Ovary (tissue), 9 donors: ENCODE data around the gene SUPT6H. TPM values are rescaled to one million over a fixed set of nuclear protein-coding genes. Genes with fewer than 3 reads are reported as not detected.

Experiments
- DNase-seq, 5 donors: peaks; one replicate each; pipeline ENCODE4 v3.0.0-alpha.2; 2019 to 2020
- H3K27ac ChIP-seq, 2 donors: fragments of 200-600 bp; one replicate each; pipeline versions ENCODE4 v1.5.1 to v1.8.0; 2019 to 2022
- H3K27me3 ChIP-seq: fragments of 200-600 bp; one replicate; pipeline ENCODE4 v1.8.0; 2022
- H3K36me3 ChIP-seq: fragments of 200-600 bp; sonication (generic); one replicate; pipeline ENCODE4 v1.5.1; 2019
- H3K4me1 ChIP-seq: one replicate; pipeline ENCODE4 v1.8.1; 2013; ENCODE audit warnings: mild to moderate bottlenecking, moderate library complexity; ENCODE audit not compliant: insufficient read depth
- H3K4me3 ChIP-seq: fragments of 200-600 bp; sonication (generic); one replicate; pipeline ENCODE4 v1.5.1; 2017
- H3K9me3 ChIP-seq, 2 donors: fragments of 200-600 bp in 1 of 2; sonication (generic) in 1 of 2; one replicate each; pipeline versions ENCODE4 v1.5.1 to v1.8.1; 2013 to 2019; ENCODE audit warnings: mild to moderate bottlenecking in 1 of 2, moderate library complexity in 1 of 2
- EP300 ChIP-seq: sonication (generic); formaldehyde crosslinking; IDR thresholded peaks from one replicate; pipeline ENCODE4 v1.6.1; 2017; ENCODE audit warnings: antibody characterized with exemption
- POLR2A ChIP-seq: fragments of 450-650 bp; IDR thresholded peaks from one replicate; pipeline ENCODE4 v1.6.1; 2017; ENCODE audit warnings: antibody characterized with exemption, mild to moderate bottlenecking, moderate library complexity
- WGBS, 3 donors: extraction: QIAGEN DNeasy Blood & Tissue Kit in 1 of 3; methylation state at CpG; one replicate each; pipeline versions ENCODE4 v1.1.5 to v1.1.7; 2013 to 2017; 5-methylcytosine and 5-hydroxymethylcytosine counted together
- intact Hi-C, 4 donors: fragments of 100-400 bp; cut with DNase I; formaldehyde crosslinking; loops; one replicate each; pipeline versions ENCODE4 v1.11.0 to v1.15.1; 2022 to 2023
- polyA plus RNA-seq, 2 donors: library from polyadenylated mRNA; stranded (reverse); fragments of 200-250 nt in 1 of 2; fragments of 350-450 nt in 1 of 2; fragmentation: Illumina TruSeq in 1 of 2; extraction: RNeasy Lipid Tissue Mini Kit (QIAGEN cat#74804) in 1 of 2; gene quantifications; one replicate each; pipeline ENCODE4 v1.2.3, GENCODE V29; 2013 to 2014
- total RNA-seq, 7 donors: library from RNA; depleted of rRNA in 2 of 7; stranded (reverse); fragments of >200 nt in 2 of 7; fragmentation: NEBNext Ultra II Directional in 3 of 7; extraction: Animal tissue kit (Norgen Biotek cat#: 25700) in 3 of 7; gene quantifications; one replicate each; pipeline versions ENCODE4 v1.1.0 to v1.2.4, GENCODE V29; 2016 to 2023
- TF ChIP-seq, protein P1 (sequence below), 3 donors: fragments of 450-650 bp in 2 of 3; fragments of 200-600 bp in 1 of 3; IDR thresholded peaks; one replicate each; pipeline versions ENCODE4 v1.5.1 to v1.8.0; 2016 to 2022; ENCODE audit warnings: antibody characterized with exemption in 3 of 3, mild to moderate bottlenecking in 1 of 3
- donor health status: DM: no; HTN: no; CAD: no; lungs with moderate emphysema.
- donor health status: DM: no; HTN: no; CAD: no.
- donor health status: Bipolar disorder and iron deficiency.
- donor health status: DM: yes; HTN: yes; CAD: no.
- donor health status: DM: no; HTN: no; CAD: no.
- donor health status: DM: yes; HTN: yes; CAD: no.

Gene SUPT6H
- total and polyA plus RNA-seq, 9 donors: 34.8 to 83.8 (median 67.2) TPM

GRCh38 chr17:28706471-28707338 lies 44.7 kb downstream of the SUPT6H start:
- H3K4me3 ChIP-seq: no peak overlapping the region
- no peak for DNase-seq
- TF ChIP-seq POLR2A: no peak
- TF ChIP-seq EP300: no peak
- TF ChIP-seq, protein P1, sequence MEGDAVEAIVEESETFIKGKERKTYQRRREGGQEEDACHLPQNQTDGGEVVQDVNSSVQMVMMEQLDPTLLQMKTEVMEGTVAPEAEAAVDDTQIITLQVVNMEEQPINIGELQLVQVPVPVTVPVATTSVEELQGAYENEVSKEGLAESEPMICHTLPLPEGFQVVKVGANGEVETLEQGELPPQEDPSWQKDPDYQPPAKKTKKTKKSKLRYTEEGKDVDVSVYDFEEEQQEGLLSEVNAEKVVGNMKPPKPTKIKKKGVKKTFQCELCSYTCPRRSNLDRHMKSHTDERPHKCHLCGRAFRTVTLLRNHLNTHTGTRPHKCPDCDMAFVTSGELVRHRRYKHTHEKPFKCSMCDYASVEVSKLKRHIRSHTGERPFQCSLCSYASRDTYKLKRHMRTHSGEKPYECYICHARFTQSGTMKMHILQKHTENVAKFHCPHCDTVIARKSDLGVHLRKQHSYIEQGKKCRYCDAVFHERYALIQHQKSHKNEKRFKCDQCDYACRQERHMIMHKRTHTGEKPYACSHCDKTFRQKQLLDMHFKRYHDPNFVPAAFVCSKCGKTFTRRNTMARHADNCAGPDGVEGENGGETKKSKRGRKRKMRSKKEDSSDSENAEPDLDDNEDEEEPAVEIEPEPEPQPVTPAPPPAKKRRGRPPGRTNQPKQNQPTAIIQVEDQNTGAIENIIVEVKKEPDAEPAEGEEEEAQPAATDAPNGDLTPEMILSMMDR (IDR thresholded peaks at IDR 0.05): no peak
- H3K9me3 ChIP-seq: no peaks in the 10 kb centered on the region
- 50 to 58% (median 54%) methylated on average over 7 of the region's 7 CpGs for WGBS, 3 donors
- H3K4me1 ChIP-seq: peaks cover 3% of the 10 kb centered on the region
- H3K36me3 ChIP-seq: no peaks in the 10 kb centered on the region
- intact Hi-C loops: loop anchor here in 1 of 4 donors (10.0 kb wide), 1 partner anchor 52 kb away; no protein-coding TSS in a partner anchor
- no peak overlapping the region for H3K27ac ChIP-seq
- no peaks in the 10 kb centered on the region for H3K27me3 ChIP-seq

DNA sequence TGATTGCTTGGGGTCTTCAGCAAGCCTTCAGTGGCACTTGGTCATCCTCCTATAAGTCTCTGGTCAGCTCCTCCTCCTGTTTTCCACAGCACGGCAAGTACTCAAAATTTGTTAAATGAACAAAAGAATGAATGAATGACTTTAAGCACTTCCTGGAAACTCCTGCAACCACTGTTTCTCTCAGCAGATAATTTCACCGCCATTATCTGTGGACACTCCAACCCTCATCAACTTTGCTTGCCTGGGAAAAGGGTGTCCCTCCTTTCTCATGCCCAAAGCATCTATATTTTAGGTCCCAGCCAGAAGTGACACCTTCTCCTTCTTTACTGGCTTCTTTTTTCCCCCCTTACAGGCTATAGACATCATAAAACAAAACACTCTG lies 45.3 kb downstream of the SUPT6H start:
- no peaks in the 10 kb centered on the region for H3K36me3 ChIP-seq
- no peaks in the 10 kb centered on the region for H3K9me3 ChIP-seq
- peaks cover 3% of the 10 kb centered on the region for H3K4me1 ChIP-seq
- no peak for TF ChIP-seq POLR2A
- TF ChIP-seq, protein P1 (IDR thresholded peaks at IDR 0.05): no peak
- TF ChIP-seq EP300: no peak
- H3K27me3 ChIP-seq: no peaks in the 10 kb centered on the region
- 65 to 81% (median 71%) methylated on average over 2 of the region's 2 CpGs for WGBS, 3 donors
- no peak for DNase-seq
- H3K27ac ChIP-seq: no peak overlapping the region
- no peak overlapping the region for H3K4me3 ChIP-seq
- intact Hi-C loops: loop anchor here in 1 of 4 donors (10.0 kb wide), 1 partner anchor 53 kb away; no protein-coding TSS in a partner anchor

DNA sequence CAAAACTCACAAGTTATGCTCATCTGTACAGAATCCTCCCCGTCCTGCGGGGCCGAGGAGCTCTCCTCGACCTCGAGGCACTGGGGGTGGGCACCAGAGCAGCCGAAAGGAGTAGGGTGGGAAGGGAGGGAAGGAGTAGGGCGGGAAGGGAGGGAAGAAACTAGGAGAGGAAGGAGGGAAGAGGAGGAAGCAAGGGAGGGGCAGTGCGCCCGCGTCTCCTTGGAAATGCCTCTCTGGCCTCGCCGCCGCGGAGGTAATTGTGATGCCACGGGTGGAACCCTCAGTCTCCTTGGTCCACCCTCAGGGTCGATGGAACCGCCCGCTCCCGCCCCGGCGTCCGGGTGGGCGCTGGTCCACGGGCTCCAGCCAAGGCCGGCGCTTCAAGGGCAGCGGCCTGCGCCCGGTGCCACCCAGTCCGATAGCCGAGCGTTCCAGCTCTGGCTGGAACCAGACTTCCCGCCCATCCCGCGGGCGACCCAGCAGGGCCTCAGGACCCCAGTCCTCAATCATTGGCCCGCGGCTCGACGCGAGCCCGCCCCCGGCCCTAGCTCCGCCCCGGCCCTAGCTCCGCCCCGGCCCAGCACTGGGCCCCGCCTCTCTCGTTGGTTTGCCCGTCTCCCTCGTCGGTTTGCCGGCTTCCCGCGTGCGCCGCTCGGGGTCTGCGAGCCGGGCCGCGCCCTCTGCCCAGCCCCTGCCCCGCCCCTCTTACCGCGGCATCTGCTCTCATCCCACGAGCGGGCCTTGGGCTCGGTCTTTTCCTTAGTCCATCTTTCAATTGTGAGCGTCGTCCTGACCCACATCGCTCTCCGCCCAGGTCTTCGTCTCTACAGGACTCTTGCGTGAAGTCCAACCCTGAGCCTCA lies 49.1 kb downstream of the SUPT6H start:
- no peaks in the 10 kb centered on the region for H3K9me3 ChIP-seq
- DNase-seq: peak; percentile 89 to 95 (median 94)
- peaks cover 6% of the 10 kb centered on the region for H3K4me1 ChIP-seq
- no peaks in the 10 kb centered on the region for H3K27me3 ChIP-seq
- H3K27ac ChIP-seq: peak overlapping the region; percentile 34 to 95
- 1% methylated on average over 64 to 74 of the region's 74 CpGs for WGBS, 3 donors
- intact Hi-C loops: no loop called here
- TF ChIP-seq, protein P1 (IDR thresholded peaks at IDR 0.05): no peak
- peak; percentile 88 for TF ChIP-seq POLR2A
- H3K36me3 ChIP-seq: no peaks in the 10 kb centered on the region
- H3K4me3 ChIP-seq: peak overlapping the region; percentile 66

GRCh38 chr17:28711723-28712031 lies 49.7 kb downstream of the SUPT6H start, which contains the start of gene PROCA1:
PROCA1 (minus strand) TSS chr17:28711888; CDS start chr17:28711660, 228 bp downstream.
- no peaks in the 10 kb centered on the region for H3K9me3 ChIP-seq
- H3K36me3 ChIP-seq: no peaks in the 10 kb centered on the region
- H3K27me3 ChIP-seq: no peaks in the 10 kb centered on the region
- H3K4me3 ChIP-seq: peak within 1 kb of the TSS; percentile 66
- intact Hi-C loops: no loop called here
- 0 to 1% (median 1%) methylated on average over 19 to 20 of the region's 20 CpGs for WGBS, 3 donors
- peak in 2 of 5 donors; percentile 85 for DNase-seq
- H3K4me1 ChIP-seq: peaks cover 8% of the 10 kb centered on the region
- TF ChIP-seq EP300: no peak
- TF ChIP-seq, protein P1 (IDR thresholded peaks at IDR 0.05): no peak
- TF ChIP-seq POLR2A: no peak
- H3K27ac ChIP-seq: peak within 1 kb of the TSS; percentile 34 to 95
